ENCODE results near the gene MRPL47. TPM values are rescaled to one million over a fixed set of nuclear protein-coding genes. Genes with fewer than 3 reads are reported as not detected.

The MRPL47 gene
- total and polyA plus RNA-seq, 2 of the 13 experiments (the other 11 are each of a cell fraction or from before 2014, with no cell fraction given), result 36.1 to 83.8 TPM

GRCh38 chr3:179653096-179653797 is 48.8 kb upstream of the MRPL47 start (continued):
- TF ChIP-seq MZF1 (CRISPR knock-in tag; IDR thresholded peaks at IDR 0.05; ENCODE audit: borderline replicate concordance) (0 out of 2 replicates have a peak, but pooled peaks have one; percentile 47), ZNF383 (CRISPR knock-in tag; IDR thresholded peaks at IDR 0.05; ENCODE audit: borderline replicate concordance) (no peak), GMEB2 (CRISPR knock-in tag; IDR thresholded peaks at IDR 0.05; ENCODE audit: low read depth) (no peak), ELF4 (CRISPR knock-in tag; IDR thresholded peaks at IDR 0.05; ENCODE audit: borderline replicate concordance) (no peak), SKI (IDR thresholded peaks at IDR 0.05; ENCODE audit: partially characterized antibody) (no peak), SP140L (CRISPR knock-in tag; IDR thresholded peaks at IDR 0.05; ENCODE audit: borderline replicate concordance) (no peak), TBX2 (CRISPR knock-in tag; IDR thresholded peaks at IDR 0.05; ENCODE audit: borderline replicate concordance) (no peak), BCL3 (CRISPR knock-in tag; IDR thresholded peaks at IDR 0.05) (no peak), EED (CRISPR knock-in tag; IDR thresholded peaks at IDR 0.05) (no peak), ZNF597 (CRISPR knock-in tag; IDR thresholded peaks at IDR 0.05) (no peak), MAFF (IDR thresholded peaks at IDR 0.05; ENCODE audit: low read depth, low read length) (no peak), ZNF777 (CRISPR knock-in tag; IDR thresholded peaks at IDR 0.05) (no peak; the same call in 1 of the 2 replicates), ARHGAP35 (CRISPR knock-in tag; IDR thresholded peaks at IDR 0.05; ENCODE audit: borderline replicate concordance) (no peak), ZNF572 (CRISPR knock-in tag; IDR thresholded peaks at IDR 0.05) (no peak), FOSL2 (CRISPR knock-in tag; IDR thresholded peaks at IDR 0.05) (no peak), SUZ12 (IDR thresholded peaks at IDR 0.05; ENCODE audit: low read depth, low read length) (no peak), ZNF841 (CRISPR knock-in tag; IDR thresholded peaks at IDR 0.05; ENCODE audit: borderline replicate concordance) (no peak), FOXK2 (IDR thresholded peaks at IDR 0.05) (no peak), HNRNPLL (IDR thresholded peaks at IDR 0.05; ENCODE audit: low read depth, low read length, poor library complexity, severe bottlenecking) (peak; percentile 66), ZNF724P (CRISPR knock-in tag; IDR thresholded peaks at IDR 0.05; ENCODE audit: borderline replicate concordance) (peak; percentile 62; the same call in 1 of the 2 replicates), MYPOP (CRISPR knock-in tag; IDR thresholded peaks at IDR 0.05) (peak; percentile 37), DMTF1 (CRISPR knock-in tag; IDR thresholded peaks at IDR 0.05) (no peak), HOXA7 (CRISPR knock-in tag; IDR thresholded peaks at IDR 0.05) (no peak)
